Glutamatergic neuron (in vitro differentiated cells): Measurements from ENCODE around the gene TSHR. TPM values are rescaled to one million over a fixed set of nuclear protein-coding genes. Genes with fewer than 3 reads are reported as not detected.
A peak's percentile ranks its signal among the peaks of the same experiment; 100 is the strongest.

Source experiments
- DNase-seq: peaks from one replicate; pipeline ENCODE4 v3.0.0; 2022
- H3K27ac Mint-ChIP-seq: one replicate; pipeline ENCODE4 v1.8.0; 2020; ENCODE audit warnings: mild to moderate bottlenecking, mixed read lengths, inconsistent platforms; ENCODE audit not compliant: unreplicated experiment
- H3K27me3 Mint-ChIP-seq: one replicate; pipeline ENCODE4 v1.8.0; 2020; ENCODE audit warnings: mild to moderate bottlenecking, moderate library complexity, mixed read lengths, inconsistent platforms; ENCODE audit not compliant: unreplicated experiment
- H3K36me3 Mint-ChIP-seq: one replicate; pipeline ENCODE4 v1.8.0; 2020; ENCODE audit warnings: mild to moderate bottlenecking, mixed read lengths, inconsistent platforms; ENCODE audit not compliant: unreplicated experiment
- H3K4me1 Mint-ChIP-seq: one replicate; pipeline ENCODE4 v1.8.0; 2020; ENCODE audit warnings: mild to moderate bottlenecking, low read depth, mixed read lengths, inconsistent platforms; ENCODE audit not compliant: unreplicated experiment
- H3K4me3 Mint-ChIP-seq: one replicate; pipeline ENCODE4 v1.8.0; 2020; ENCODE audit warnings: mild to moderate bottlenecking, mixed read lengths, inconsistent platforms; ENCODE audit not compliant: unreplicated experiment
- H3K9me3 Mint-ChIP-seq: one replicate; pipeline ENCODE4 v1.8.0; 2020; ENCODE audit warnings: mild to moderate bottlenecking, moderate library complexity, mixed read lengths, inconsistent platforms; ENCODE audit not compliant: unreplicated experiment
- CTCF ChIP-seq: fragments of 200-600 bp; sonication (generic); IDR thresholded peaks from one replicate; pipeline ENCODE4 v1.5.0; 2021; ENCODE audit not compliant: partially characterized antibody, unreplicated experiment
- total RNA-seq: library from RNA; stranded (reverse); fragmentation: NEBNext Ultra II Directional; extraction: Animal tissue kit (Norgen Biotek cat#: 25700); gene quantifications from one replicate; pipeline ENCODE4 v1.2.1, GENCODE V29; 2021; ENCODE audit not compliant: unreplicated experiment

TSHR gene
- total RNA-seq, 1 donor from 2014 or later, result 0.74 TPM

- Mint-ChIP-seq H3K9me3 (no peaks in the 10 kb centered on the region), H3K36me3 (no peaks in the 10 kb centered on the region), H3K4me3 (no peak overlapping the region), H3K27me3 (peaks cover 2% of the 10 kb centered on the region), H3K27ac (peak overlapping the region; percentile 13), H3K4me1 (peaks cover 7% of the 10 kb centered on the region)
- no peak for DNase-seq
- TF ChIP-seq CTCF, result no peak
Measured at GRCh38 chr14:81193924-81194633, 238.7 kb downstream of the TSHR start.

Other genes with a start within 250 kb of the TSHR start
- 38.5 TPM for gene CEP128, start 13.9 kb upstream of the TSHR start, total RNA-seq